Esophagus squamous epithelium (tissue), 4 donors: Measurements from ENCODE around the gene PRDM10.

Experiments used
- POLR2A ChIP-seq, 4 donors: fragments of 450-650 bp; IDR thresholded peaks; one replicate each; pipeline ENCODE4 v1.6.1; 2017; ENCODE audit warnings: antibody characterized with exemption in 4 of 4, mild to moderate bottlenecking in 4 of 4, moderate library complexity in 3 of 4
- TF ChIP-seq, protein P1 (sequence below), 6 experiments: fragments of 450-650 bp in 4 of 6; fragments of 200-600 bp in 2 of 6; sonication (generic) in 2 of 6; IDR thresholded peaks; one replicate each; pipeline ENCODE4 v1.5.1; 2016 to 2019; ENCODE audit warnings: antibody characterized with exemption in 6 of 6, mild to moderate bottlenecking in 4 of 6, moderate library complexity in 4 of 6

DNA sequence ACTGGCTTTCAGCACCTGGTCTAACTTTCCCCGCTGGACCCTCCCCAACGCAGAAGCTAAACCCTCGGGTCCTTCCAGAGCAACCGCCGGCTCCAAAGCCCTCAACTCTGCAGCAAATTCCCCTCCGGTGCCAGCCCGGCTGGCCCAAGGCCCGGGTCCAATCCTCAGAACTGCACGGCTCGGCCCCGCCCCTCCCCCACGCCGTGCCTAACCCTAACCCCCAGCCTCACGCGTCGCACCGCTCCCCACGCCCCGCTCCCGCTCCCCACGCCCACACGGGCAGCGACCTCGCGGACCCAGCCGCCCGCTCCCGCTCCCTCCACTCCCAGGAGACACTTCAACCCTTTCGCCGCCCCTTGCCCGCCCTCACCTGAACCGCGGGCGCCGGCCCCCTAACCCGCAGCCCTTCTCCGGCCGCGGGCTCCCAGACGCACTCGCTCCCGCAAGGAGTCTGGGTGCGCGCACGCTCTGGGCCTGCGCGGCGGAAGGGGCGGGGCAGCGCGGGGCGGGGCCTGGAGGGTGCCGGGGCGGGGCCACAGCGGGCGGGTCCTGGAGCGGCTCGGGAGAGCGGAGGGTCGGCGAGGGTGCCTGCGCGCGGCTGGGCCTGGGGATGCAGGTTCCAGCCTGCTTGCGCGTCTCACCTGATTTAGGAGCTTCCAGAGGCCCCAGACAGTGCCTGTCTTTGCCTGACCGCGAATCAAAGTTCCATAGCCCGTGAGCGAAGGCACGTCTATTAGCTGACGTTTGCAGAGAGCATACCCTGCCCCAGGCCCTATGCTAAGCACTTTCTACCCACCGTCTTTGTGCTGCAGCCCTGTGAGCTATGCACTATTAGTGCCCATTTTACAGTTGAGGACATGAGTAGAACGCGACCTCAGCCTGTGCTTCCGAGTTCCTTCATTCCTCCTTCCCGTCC lies 107.3 kb downstream of the PRDM10 start, which contains the start of gene NFRKB:
- TF ChIP-seq, protein P1, sequence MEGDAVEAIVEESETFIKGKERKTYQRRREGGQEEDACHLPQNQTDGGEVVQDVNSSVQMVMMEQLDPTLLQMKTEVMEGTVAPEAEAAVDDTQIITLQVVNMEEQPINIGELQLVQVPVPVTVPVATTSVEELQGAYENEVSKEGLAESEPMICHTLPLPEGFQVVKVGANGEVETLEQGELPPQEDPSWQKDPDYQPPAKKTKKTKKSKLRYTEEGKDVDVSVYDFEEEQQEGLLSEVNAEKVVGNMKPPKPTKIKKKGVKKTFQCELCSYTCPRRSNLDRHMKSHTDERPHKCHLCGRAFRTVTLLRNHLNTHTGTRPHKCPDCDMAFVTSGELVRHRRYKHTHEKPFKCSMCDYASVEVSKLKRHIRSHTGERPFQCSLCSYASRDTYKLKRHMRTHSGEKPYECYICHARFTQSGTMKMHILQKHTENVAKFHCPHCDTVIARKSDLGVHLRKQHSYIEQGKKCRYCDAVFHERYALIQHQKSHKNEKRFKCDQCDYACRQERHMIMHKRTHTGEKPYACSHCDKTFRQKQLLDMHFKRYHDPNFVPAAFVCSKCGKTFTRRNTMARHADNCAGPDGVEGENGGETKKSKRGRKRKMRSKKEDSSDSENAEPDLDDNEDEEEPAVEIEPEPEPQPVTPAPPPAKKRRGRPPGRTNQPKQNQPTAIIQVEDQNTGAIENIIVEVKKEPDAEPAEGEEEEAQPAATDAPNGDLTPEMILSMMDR (IDR thresholded peaks at IDR 0.05), result no peak
- TF ChIP-seq POLR2A (IDR thresholded peaks at IDR 0.05), result peak in 3 of 4 donors; percentile 20 to 80 (median 63)
